GM21786 (cell line): ENCODE results near the gene UCMA.
"Not testable (repeated sequence)": the region's sequence is repeated elsewhere in the genome, so short reads cannot be mapped to it uniquely, and the experiment has no call there.

ENCODE experiments used
- ATAC-seq: cut with Tn5 transposase; IDR thresholded peaks from one replicate; pipeline ENCODE4 v1.9.1; 2021; ENCODE audit not compliant: unreplicated experiment

UCMA gene

GRCh38 chr10:13234172-13234571 lies at the start of gene UCMA:
UCMA (minus strand) TSS chr10:13234374; CDS start chr10:13234258, 116 bp downstream.
- ATAC-seq: no peak

- not testable (repeated sequence) for ATAC-seq
Measured at GRCh38 chr10:13282348-13282747, 48.2 kb upstream of the UCMA start.

DNA sequence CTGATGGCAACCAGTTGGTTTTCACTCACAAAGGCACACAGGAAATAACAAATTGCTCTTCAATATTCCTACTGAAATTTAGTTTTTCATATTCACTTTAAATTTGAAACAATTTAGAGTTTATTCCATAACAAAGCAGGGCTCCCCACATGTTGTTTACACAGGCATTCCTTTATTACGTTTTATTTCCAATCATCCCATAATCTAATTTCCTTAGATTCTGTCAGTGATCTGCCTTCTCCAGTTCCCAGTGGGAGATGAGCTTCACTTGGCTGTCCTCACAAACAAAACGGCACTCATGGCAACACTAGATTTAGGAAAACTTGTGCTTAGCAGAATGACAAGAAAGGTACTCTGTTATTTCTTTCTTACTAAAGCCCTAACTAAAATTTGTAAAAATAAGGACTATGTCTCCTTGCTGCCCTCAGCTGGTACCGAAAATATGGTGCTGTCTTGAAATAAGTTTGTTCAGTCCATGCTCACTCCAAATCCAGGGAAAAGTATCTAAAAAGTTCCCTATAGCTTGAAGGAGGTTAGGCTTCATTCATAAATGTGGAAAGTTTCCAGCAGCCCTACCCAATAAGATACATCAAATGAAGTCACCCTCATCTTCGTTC lies 42.7 kb upstream of the UCMA start:
- no peak for ATAC-seq

DNA sequence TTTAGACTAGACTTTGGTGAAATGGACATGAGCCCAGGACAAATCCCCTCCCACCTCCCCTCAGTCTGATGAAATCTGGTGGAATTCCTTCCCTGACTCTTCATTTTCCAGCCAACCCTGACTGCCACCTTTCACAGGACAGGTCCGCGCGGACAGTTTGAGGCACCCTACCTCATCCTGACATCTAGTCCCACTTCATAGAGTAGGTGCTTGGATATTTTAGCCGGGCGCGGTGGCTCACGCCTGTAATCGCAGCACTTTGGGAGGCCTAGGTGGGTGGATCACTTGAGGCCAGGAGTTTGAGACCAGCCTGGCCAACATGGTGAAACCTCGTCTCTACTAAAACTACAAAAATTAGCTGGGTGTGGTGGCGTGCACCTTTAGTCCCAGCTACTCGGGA lies 42.0 kb upstream of the UCMA start:
- not testable (repeated sequence) for ATAC-seq

- peak; percentile 41 for ATAC-seq
Measured at GRCh38 chr10:13272164-13272571, 38.0 kb upstream of the UCMA start.

GRCh38 chr10:13271552-13272163 lies 37.5 kb upstream of the UCMA start:
- ATAC-seq: peak; percentile 79

DNA sequence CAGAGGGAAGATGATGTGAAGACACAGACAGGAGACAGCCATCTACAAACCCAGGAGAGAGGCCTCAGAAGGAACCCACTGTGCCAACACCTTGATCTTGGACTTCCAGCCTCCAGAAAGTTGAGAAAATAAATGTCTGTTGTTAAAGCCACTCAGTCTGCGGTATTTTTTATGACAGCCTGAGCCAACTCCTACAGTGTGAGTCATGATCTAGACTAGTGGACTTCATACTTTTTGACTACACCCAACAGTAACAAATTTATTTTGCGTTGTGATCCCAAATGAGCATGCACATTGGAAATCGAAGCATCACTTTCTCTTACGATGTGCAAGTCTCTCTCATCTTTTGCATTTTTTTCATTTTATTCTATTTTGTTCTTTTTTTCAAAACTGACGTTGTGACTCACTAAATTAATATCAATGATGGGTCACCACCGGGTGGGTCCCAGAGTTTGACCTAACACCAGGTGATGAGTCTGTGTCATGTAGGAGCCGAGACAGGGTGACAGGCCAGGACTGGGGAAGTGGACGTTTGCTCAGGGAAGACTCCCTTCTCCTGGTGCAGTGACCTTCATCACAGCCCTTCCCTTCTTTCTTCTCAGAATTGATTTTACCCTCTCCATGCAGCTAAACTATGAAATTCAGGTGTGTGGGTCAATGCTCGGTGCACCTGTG lies 36.8 kb upstream of the UCMA start:
- ATAC-seq: no peak

GRCh38 chr10:13268841-13269240 lies 34.7 kb upstream of the UCMA start:
- ATAC-seq: no peak

DNA sequence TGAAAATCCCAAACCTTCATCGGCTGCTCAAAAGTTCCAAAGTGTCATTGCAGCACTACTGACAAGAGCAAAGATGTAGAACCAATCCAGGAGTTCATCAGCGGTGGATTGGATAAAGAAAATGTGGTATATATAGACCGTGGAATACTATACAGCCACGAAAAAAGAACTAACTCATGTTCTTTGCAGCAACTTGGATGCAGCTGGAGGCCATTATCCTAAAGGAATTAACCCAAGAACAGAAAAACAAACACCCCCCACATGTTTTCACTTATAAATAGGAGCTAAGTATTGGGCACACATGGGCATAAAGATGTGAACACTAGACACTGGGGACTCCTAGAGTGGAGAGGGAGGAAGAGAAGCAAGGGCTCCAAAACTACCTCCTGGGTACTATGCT lies 34.1 kb upstream of the UCMA start:
- no peak for ATAC-seq

GRCh38 chr10:13263591-13263990 lies 29.4 kb upstream of the UCMA start:
- no peak for ATAC-seq

- ATAC-seq: no peak
Measured at GRCh38 chr10:13262433-13262832, 28.3 kb upstream of the UCMA start.

GRCh38 chr10:13257621-13258140 lies 23.5 kb upstream of the UCMA start:
- ATAC-seq: no peak

- no peak for ATAC-seq
Measured at GRCh38 chr10:13256627-13257026, 22.5 kb upstream of the UCMA start.

DNA sequence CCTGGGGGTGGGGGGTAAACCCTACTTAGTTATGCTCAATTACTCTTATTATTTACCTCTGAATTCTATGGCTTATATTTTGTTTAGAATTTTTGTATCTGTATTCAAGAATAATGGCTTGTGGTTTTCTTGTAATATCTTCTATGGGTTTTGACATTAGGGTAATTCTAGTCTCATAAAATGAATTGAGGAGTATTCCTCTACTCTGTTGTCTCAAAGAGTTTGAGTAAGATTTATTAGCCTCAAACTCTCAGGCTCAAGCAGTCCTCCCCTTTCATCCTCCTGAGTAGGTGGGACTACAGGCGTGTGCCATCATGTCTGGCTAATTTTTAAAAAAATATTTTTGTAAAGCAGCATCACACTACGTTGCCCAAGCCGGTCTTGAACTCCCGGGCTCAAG lies 19.6 kb upstream of the UCMA start:
- no peak for ATAC-seq

GRCh38 chr10:13247784-13248183 lies 13.6 kb upstream of the UCMA start:
- ATAC-seq: no peak

GRCh38 chr10:13247246-13247645 lies 13.1 kb upstream of the UCMA start:
- no peak for ATAC-seq

DNA sequence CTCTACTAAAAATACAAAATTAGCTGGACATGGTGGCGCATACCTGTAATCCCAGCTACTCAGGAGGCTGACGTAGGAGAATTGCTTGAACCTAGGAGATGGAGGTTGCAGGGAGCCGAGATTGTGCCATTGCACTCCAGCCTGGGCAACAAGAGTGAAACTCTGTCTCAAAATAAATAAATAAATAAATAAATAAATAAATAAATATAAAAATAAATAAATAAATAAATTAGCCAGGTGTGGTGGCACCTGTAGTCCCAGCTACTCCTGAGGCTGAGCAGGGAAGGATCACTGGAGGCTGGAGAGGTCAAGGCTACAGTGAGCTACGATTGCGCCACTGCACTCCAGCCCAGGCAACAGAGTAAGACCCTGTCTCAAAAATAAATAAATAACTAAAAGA lies 8.1 kb upstream of the UCMA start:
- ATAC-seq: not testable (repeated sequence)

DNA sequence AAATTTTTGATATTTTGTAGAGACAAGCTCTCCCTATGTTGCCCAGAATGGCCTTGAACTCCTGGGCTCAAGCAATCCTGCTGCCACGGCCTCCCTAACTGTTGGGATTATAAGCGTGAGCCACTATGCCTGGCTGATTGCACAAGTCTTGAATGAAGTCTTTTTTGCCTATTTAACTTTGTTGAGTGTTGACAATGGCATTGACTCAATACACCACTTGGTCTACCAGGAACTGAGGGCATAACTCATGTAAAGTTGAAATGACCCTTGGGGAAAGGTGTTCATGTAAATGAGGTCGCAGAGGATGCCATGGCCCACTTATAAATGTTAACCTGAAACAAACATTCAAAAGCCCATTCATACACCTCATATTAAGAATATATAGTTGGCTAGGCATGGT lies 7.4 kb upstream of the UCMA start:
- no peak for ATAC-seq

GRCh38 chr10:13239923-13240322 lies 5.7 kb upstream of the UCMA start:
- ATAC-seq: no peak

DNA sequence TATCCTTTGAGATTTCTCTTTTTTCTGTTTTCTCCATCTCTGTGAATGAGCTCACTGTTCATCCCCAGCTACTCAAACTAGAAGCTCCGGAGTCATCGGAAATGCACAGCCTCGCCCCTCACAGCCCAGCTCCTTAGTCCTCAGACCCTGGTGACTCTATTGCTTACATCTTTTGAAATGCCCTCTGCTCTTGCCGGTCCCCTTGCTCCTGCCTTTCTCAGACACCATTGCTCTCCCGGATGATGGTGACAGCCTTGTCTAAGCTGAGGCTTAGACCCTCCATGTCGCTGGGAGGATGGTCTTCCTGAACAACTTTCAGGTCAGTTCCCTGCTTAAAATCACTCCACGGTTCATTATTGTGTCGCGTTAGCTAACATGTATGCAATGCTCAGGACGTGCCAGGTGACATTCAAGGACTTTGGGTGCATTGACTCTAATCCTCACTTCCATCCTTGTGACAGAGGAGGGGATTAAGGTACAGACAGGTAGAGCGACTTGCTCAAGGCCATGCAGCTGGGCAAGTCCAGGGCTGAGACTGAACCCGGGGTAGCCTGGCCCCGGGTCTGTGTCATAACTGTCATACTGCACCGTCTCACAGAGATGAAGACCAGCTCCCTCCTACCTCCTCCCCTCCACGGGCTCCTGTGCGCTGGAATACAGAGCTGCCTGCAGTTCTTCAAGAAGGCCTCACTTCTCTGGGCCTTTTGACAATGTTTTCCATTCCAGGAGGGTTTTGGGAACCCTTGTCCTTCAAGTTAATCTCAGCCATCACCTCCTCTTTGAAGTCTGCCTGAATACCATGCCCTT lies 4.3 kb upstream of the UCMA start:
- ATAC-seq: no peak

DNA sequence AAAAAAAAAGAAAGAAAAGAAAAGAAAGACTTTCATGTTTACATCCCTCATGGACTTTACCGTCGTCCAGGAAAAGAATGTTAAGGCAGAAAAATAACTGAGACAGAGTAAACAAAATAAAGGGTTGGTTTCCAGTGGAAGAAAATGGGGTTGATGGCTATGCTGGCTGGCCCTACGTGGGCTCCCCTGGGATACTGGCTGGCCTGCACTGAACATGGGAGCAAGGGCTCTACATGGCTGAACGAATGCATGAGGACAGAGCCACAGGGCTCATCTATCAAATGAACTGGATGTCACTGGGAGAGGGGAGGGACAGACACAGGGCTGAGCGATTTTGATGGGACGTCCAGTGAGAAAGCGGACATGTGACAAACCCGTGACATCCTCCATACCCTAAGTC lies 2.5 kb upstream of the UCMA start:
- ATAC-seq: no peak
